ENCODE measurements around the gene SPRYD3. TPM values are rescaled to one million over a fixed set of nuclear protein-coding genes. Genes with fewer than 3 reads are reported as not detected.
"Not testable (repeated sequence)": the region's sequence is repeated elsewhere in the genome, so short reads cannot be mapped to it uniquely, and the experiment has no call there.

Gene SPRYD3
- total RNA-seq, 4 donors from 2014 or later: 15.9 to 75.5 (median 28.9) TPM

- intact Hi-C loops (cut with DNase I; ENCODE audit: low total_unique reads): no loop called here
- peaks cover 0 to 9% of the 10 kb centered on the region in 2 donors for H3K4me1 ChIP-seq
These were observed 36.4 kb downstream of the SPRYD3 start for GRCh38 chr12:53042607-53043454.

GRCh38 chr12:53039851-53040250 lies 39.3 kb downstream of the SPRYD3 start:
- Histone ChIP-seq H3K27me3 (no peaks in the 10 kb centered on the region), H3K27ac (peak overlapping the region in 1 of 2 donors; percentile 71), H3K36me3 (peaks cover 0 to 3% of the 10 kb centered on the region in 2 donors), H3K4me1 (peaks cover 0 to 9% of the 10 kb centered on the region in 2 donors), H3K4me3 (no peak overlapping the region), H3K9me3 (no peaks in the 10 kb centered on the region)
- TF ChIP-seq POLR2A (IDR thresholded peaks at IDR 0.05): no peak
- TF ChIP-seq, protein P1, sequence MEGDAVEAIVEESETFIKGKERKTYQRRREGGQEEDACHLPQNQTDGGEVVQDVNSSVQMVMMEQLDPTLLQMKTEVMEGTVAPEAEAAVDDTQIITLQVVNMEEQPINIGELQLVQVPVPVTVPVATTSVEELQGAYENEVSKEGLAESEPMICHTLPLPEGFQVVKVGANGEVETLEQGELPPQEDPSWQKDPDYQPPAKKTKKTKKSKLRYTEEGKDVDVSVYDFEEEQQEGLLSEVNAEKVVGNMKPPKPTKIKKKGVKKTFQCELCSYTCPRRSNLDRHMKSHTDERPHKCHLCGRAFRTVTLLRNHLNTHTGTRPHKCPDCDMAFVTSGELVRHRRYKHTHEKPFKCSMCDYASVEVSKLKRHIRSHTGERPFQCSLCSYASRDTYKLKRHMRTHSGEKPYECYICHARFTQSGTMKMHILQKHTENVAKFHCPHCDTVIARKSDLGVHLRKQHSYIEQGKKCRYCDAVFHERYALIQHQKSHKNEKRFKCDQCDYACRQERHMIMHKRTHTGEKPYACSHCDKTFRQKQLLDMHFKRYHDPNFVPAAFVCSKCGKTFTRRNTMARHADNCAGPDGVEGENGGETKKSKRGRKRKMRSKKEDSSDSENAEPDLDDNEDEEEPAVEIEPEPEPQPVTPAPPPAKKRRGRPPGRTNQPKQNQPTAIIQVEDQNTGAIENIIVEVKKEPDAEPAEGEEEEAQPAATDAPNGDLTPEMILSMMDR (IDR thresholded peaks at IDR 0.05): no peak
- intact Hi-C loops (cut with DNase I; ENCODE audit: low total_unique reads): no loop called here
- DNase-seq: no peak

More at GRCh38 chr12:53042607-53043454, 36.4 kb downstream of the SPRYD3 start:
- no peaks in the 10 kb centered on the region for H3K36me3 ChIP-seq
- H3K9me3 ChIP-seq: no peaks in the 10 kb centered on the region
- H3K4me3 ChIP-seq: no peak overlapping the region
- H3K27ac ChIP-seq: peak overlapping the region in 1 of 2 donors; percentile 99
- no peaks in the 10 kb centered on the region for H3K27me3 ChIP-seq
- no peak for TF ChIP-seq POLR2A (IDR thresholded peaks at IDR 0.05)
- TF ChIP-seq, protein P1 (IDR thresholded peaks at IDR 0.05): no peak
- DNase-seq: no peak

- Histone ChIP-seq H3K36me3 (peaks cover 0 to 3% of the 10 kb centered on the region in 2 donors), H3K9me3 (no peaks in the 10 kb centered on the region), H3K4me3 (no peak overlapping the region), H3K4me1 (no peaks in the 10 kb centered on the region), H3K27me3 (no peaks in the 10 kb centered on the region), H3K27ac (no peak overlapping the region)
- intact Hi-C loops (cut with DNase I; ENCODE audit: low total_unique reads): no loop called here
- no peak for DNase-seq
- TF ChIP-seq, protein P1 (IDR thresholded peaks at IDR 0.05): no peak
- TF ChIP-seq POLR2A (IDR thresholded peaks at IDR 0.05): no peak
These were observed 42.4 kb downstream of the SPRYD3 start for GRCh38 chr12:53036802-53037201.

DNA sequence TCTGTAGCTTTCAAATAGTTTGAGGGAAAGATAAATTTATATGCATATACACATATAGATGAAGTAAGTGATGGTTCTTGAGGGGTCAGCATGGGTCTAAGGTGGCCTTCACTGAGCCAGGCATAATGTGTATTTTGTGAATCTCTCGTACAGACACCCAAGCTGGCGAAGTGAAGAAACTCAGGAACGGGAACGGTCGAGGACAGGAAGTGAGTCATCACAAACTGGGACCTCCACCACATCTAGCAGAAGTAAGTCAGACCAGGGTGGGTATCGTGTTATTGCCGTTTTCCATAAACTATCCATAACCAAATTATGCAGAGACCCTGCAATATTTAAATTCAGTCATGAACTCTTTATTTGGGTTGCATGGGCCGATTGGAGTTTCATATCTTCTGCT lies 44.7 kb downstream of the SPRYD3 start:
- Histone ChIP-seq H3K27me3 (no peaks in the 10 kb centered on the region), H3K4me1 (no peaks in the 10 kb centered on the region), H3K36me3 (peaks cover 0 to 3% of the 10 kb centered on the region in 2 donors), H3K27ac (no peak overlapping the region), H3K9me3 (no peaks in the 10 kb centered on the region), H3K4me3 (no peak overlapping the region)
- no peak for DNase-seq
- no peak for TF ChIP-seq POLR2A (IDR thresholded peaks at IDR 0.05)
- TF ChIP-seq, protein P1 (IDR thresholded peaks at IDR 0.05): no peak
- intact Hi-C loops (cut with DNase I; ENCODE audit: low total_unique reads): no loop called here

- DNase-seq; H3K9me3 ChIP-seq; H3K36me3 ChIP-seq; H3K27ac ChIP-seq; intact Hi-C loops (cut with DNase I; ENCODE audit: low total_unique reads); H3K4me3 ChIP-seq; H3K4me1 ChIP-seq; H3K27me3 ChIP-seq: not testable (repeated sequence)
These were observed 45.4 kb downstream of the SPRYD3 start for GRCh38 chr12:53033832-53034231.

All from uterus (tissue), 4 donors.